Stromal cell of bone marrow (primary cell): ENCODE measurements around the gene INTS1.
"Not testable (repeated sequence)": the region's sequence is repeated elsewhere in the genome, so short reads cannot be mapped to it uniquely, and the experiment has no call there.

Source experiments
- DNase-seq: peaks from one replicate; pipeline ENCODE4 v3.0.0-alpha.2; 2012; ENCODE audit warnings: low read depth

The INTS1 gene

DNA sequence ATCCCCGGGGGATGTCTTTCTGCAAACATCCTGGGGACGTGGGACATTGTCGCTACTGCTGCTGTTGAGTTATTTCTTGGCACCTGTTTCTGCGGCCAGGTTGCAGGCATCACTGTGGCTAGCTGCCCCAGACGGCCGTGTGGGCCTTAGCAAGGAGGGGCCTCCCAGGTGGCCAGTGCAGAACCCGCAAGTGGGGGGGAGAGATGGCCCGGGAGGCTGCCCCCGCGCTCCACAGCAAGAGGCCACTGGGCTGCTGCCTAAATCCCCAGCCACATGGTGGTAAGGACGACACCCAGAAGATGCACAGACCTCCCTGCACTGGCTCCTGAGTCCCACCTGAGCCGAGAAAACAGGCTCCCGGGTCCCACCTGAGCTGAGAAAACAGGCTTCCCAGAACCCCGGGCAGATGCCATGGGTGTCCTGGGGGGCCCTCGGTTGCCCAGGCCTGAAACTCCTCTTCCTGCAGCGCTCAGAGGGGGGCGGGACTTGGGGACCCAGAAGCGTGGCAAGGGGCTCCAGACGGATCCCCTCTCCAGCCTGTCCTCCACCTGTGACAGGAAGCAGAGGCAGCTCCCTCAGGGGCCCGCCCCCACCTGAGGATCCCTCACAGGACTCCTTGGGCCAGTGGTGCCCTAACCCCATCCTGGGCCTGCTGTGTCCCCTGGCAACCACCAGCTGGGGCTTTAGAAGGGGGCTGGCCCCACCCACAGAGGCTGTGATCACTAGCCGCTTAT, 25.4 kb upstream of the INTS1 start:
- DNase-seq = no peak

DNA sequence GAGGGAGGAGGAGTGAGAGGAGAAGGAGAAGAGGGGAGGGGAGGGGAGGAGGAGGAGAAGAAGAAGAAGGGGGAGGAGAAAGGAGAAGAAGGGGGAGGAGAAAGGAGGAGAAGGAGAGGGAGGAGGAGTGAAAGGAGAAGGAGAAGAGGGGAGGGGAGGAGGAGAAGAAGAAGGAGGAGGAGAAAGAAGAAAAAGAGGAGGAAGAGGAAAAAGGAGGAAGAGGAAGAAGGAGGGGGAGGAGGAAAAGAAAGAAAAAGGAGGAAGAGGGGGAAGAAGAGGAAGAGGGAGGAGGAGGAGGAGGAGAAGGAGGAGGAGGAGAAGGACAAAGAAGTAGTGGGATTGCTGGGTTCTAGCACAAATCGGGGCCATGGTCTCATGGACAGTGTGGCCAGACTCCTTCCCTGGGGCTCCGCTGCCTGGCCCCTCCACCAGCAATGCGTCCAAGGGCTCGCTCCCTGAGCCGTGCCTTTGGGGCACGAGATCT, 22.1 kb upstream of the INTS1 start:
- peak; percentile 73 for DNase-seq

DNA sequence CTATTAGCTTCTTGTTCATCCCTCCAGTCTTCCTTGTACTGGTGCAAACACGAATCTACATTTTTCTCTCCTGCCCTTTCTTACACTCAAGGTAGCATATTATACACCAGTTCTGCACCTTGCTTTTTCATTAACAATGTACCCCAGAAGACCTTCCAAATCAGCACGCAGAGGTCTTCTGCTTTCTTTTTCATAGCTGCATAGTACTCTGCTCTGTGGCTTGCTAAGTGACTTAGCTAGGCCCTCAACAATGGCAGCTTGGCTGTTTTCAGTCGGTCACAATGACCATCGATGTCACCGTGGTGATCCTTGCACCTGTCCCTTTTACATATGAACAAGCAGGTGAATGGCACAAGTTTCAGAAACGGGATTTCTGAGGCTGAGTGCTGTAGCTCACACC, 21.2 kb upstream of the INTS1 start:
- DNase-seq = no peak

DNA sequence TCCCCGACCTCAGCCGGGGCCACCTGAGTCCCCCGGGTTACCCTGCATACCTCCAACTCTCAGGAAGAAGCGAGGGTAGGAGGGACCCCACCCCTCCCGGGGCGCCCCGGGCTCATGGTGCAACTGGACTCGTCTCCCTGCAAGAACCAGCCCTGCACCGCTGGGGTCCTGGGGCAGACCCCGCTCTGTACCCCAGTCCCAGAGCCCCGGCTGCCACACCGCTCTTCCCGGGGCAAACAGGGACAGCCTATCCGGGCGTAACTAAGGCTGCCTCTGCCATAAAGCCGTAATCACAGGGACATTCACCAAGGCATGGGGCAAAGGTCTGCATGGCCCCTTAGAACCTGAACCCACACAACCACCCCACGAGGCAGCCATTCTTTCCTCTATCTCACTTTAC, 19.7 kb upstream of the INTS1 start:
- DNase-seq = no peak

GRCh38 chr7:1523208-1523607, 19.0 kb upstream of the INTS1 start:
- DNase-seq = no peak

- DNase-seq = no peak
Measured at GRCh38 chr7:1521456-1521855, 17.3 kb upstream of the INTS1 start.

- no peak for DNase-seq
Measured at GRCh38 chr7:1520539-1521234, 16.5 kb upstream of the INTS1 start.

- DNase-seq = not testable (repeated sequence)
Measured at GRCh38 chr7:1519322-1519922, 15.2 kb upstream of the INTS1 start.

DNA sequence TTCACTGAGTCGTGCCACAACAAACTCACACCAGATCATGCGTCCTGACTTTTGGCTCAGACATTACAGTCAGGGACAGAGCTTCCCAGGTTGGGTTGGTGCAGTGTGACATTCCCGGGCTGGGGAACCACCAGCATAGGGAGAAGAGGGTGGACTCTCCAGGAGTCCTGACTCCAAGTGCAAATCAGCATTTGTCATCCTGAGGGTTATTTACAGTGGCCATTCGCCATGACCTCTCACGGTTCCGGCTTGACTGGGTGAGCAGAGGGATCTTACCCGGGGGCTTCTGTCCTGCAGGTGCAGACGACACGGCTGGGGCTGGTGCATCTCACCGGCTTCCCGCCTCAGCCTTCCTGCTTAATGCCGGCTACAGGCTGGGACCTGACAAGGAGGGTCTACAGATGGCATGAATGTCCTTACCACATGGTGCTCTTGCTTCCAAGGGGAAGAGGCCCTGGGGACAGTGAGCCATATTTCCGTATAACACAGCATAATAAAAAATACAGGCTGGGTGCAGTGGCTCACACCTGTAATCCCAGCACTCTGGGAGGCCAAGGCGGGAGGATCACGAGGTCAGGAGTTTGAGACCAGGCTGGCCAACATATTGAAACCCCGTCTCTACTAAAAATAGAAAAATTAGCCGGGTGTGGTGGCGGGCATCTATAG, 12.5 kb upstream of the INTS1 start:
- DNase-seq = no peak

DNA sequence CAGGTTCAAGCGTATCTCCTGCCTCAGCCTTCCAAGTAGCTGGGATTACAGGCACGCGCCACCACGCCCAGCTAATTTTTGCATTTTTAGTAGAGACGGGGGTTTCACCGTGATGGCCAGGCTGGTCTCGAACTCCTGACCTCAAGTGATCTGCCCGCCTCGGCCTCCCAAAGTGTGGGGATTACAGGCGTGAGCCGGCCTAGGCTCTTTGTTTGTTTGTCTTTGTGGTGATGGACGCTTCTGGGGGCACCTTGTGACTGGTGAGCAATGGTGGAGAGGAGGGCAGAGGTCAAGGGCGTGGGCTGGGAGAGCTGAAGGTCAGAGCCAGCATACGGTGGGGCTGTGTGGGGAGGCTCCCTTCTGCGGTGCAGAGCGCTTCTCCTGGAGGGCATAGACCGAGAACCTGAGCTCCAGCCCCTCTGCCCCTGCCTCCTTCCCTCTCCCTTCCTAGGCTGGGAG, 11.3 kb upstream of the INTS1 start:
- not testable (repeated sequence) for DNase-seq

DNA sequence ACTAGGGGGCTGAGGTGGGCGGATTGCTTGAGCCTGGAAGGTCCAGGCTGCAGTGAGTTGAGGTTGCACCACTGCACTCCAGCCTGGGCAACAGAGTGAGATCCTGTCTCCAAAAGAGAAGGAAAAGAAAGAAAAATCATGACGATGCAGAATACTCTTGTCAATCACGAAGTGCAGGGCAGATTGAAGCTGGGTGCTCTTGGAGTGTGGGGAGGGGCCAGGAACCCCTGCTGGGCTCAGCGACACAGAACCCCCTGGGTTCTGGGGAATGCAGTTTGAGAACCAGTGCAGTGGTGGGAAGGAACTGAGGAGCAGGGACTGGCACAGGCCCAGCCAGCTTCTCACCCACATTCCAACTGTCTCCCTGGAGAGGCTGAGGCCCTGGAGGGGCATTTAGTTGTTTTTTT, 10.8 kb upstream of the INTS1 start:
- DNase-seq = no peak

DNA sequence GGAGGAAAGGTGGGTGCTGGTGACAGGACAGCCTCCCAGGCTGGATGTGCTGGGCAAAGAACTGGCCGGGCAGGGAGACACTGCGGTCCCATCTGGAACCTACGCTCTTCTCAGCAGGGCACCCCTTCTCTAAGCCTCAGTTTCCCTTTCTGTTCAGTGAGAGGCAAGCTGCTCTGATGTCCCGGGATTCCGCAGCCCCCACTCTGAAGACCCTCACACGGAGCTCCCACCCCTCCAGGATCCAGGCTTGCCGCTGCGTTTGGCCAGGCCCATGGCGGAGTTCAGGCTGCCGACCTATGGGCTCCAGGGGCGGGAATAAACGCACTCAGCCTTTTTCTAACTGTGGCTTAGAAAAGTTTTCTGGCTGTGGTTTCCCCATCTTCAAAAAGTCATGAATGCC, 10.2 kb upstream of the INTS1 start:
- DNase-seq = no peak

GRCh38 chr7:1513657-1514095, 9.5 kb upstream of the INTS1 start:
- no peak for DNase-seq

GRCh38 chr7:1512781-1513656, 8.8 kb upstream of the INTS1 start:
- no peak for DNase-seq

DNA sequence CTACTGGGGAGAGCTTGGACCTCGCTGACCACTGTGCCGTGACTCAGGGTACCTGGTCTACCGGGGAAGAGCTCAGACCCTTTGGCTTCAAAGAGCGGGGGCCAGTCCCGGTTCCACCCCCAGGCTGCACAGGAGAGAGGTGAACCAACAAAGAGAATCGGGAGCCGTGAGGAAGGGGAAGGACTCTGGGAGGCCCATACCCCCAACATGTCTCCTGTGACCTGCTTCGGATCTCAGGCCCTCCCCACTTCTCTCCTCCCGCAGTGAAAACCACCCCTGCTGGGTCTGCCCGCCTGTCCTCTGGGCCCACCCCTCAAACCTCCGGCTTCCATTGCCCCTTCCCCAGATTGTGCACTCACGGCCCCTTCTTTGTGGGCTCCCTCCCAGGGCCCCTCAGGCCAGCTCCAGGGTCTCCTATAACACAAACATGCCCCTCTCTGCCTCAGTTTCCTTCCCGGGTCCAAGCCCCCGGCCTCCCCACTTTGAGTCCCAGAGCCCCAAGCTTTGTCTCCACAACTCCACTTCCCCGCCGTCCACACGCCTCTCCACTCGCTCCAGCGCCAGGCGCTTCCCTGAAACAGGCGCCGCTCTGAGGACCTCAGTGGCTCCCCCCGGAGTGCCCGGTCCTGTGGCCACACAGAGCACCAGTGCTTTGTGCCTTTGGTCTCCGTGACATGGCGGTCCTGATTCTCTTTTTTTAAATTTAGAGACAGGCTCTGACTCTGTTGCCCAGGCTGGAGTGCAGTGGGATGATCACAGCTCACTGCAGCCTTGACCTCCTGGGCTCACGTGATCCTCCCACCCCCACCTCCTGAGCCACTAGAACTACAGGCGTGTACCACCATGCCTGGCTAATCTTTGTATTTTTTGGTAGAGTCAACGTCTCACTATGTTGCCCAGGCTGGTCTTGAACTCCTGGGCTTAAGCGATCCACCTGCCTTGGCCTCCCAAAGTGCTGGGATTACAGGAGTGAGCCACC, 7.5 kb upstream of the INTS1 start:
- DNase-seq = no peak

DNA sequence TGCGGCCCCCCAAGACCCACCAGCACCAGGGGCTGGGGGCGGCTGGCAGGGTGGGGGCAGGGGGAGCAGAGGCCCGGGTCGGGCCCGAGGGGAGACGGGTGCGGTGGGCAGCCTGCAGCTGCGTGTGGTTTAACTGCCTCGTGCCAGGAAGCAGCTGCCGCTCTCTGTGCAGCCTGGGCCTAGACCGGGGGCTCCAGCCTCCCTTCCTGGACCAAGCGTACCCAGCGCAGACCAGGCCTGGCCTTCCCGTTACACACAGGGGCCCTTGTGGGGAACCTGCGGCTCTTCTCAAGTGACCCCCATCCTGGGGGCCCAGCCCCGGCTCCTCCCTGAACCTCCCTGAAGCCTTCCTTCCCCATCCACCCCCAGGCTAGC, 6.6 kb upstream of the INTS1 start:
- DNase-seq = no peak

DNA sequence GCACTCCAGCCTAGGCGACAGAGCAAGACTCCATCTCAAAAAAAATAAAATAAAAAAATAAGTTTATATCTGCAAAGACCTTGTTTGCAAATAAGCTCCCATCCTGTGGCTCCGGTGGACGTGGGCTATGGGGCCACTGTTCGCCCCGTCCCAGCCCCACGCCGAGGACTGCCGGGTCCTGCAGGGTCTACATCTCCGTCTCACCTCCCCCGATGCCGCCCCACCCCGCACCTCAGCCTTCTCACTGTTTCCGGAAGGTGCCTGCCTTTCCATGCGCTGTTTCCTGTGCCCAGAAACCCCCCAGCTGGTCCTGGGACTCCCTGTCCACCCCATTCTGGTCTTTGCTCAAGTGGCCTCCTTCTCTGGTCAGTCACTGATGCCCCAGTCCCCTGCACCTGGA, 5.0 kb upstream of the INTS1 start:
- no peak for DNase-seq

GRCh38 chr7:1508277-1508758, 4.1 kb upstream of the INTS1 start:
- DNase-seq = no peak

GRCh38 chr7:1505731-1506550, 1.8 kb upstream of the INTS1 start:
- no peak for DNase-seq
